ENCODE measurements around the gene SKIC2. TPM values are rescaled to one million over a fixed set of nuclear protein-coding genes. Genes with fewer than 3 reads are reported as not detected.

Gene SKIC2
- total RNA-seq, 1 donor from 2014 or later = 21.0 TPM

DNA sequence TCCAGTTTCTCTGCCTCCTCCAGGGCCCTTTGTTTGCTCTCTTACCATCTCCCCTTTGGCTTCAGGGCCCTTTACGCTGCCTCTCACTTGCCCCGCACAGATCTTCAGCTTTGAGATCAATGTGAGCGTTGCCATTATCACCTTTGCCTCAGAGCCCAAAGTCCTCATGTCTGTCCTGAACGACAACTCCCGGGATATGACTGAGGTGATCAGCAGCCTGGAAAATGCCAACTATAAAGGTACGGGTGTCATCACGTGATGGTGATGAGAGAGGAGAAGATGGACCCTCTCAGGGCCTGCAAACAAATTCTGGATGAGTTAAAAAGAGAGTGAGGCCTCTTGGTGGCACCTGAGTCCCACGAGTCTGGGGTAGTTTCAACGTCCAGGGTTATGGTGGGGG lies 23.2 kb upstream of the SKIC2 start:
- Histone ChIP-seq H3K79me2 (ENCODE audit: low read depth) (no peaks in the 10 kb centered on the region), H2AFZ (replicated peaks) (no peak overlapping the region), H3K27me3 (no peaks in the 10 kb centered on the region), H3K36me3 (no peaks in the 10 kb centered on the region), H3F3A (ENCODE audit: low read depth) (no peaks in the 10 kb centered on the region), H3K4me2 (no peak overlapping the region), H3K4me1 (peaks cover 4% of the 10 kb centered on the region), H3K9me3 (ENCODE audit: low read depth) (no peaks in the 10 kb centered on the region), H3K4me3 (no peak overlapping the region), H4K20me1 (ENCODE audit: low read depth) (no peaks in the 10 kb centered on the region), H3K9ac (no peak overlapping the region), H3K27ac (no peak overlapping the region)
- no peak overlapping the region for H3K27ac Mint-ChIP-seq
- H3K9me3 Mint-ChIP-seq = peaks cover 8% of the 10 kb centered on the region
- TF ChIP-seq CTCF (IDR thresholded peaks at IDR 0.05) = no peak
- TF ChIP-seq EZH2phosphoT487 (IDR thresholded peaks at IDR 0.05) = no peak
- TF ChIP-seq EZH2 (IDR thresholded peaks at IDR 0.05) = no peak
- H3K27me3 Mint-ChIP-seq (ENCODE audit: insufficient read depth, low read depth) = peaks cover 14% of the 10 kb centered on the region
- no peaks in the 10 kb centered on the region for H3K36me3 Mint-ChIP-seq
- no peak overlapping the region for H3K4me3 Mint-ChIP-seq
- peaks cover 8% of the 10 kb centered on the region for H3K4me1 Mint-ChIP-seq
- DNase-seq (ENCODE audit: low spot score) = no peak

- no peaks in the 10 kb centered on the region for H3K79me2 ChIP-seq (ENCODE audit: low read depth)
- no peak for TF ChIP-seq EZH2 (IDR thresholded peaks at IDR 0.05)
- TF ChIP-seq EZH2phosphoT487 (IDR thresholded peaks at IDR 0.05) = no peak
- no peak for TF ChIP-seq CTCF (IDR thresholded peaks at IDR 0.05)
- H3K27me3 Mint-ChIP-seq (ENCODE audit: insufficient read depth, low read depth) = peaks cover 16% of the 10 kb centered on the region
- no peak overlapping the region for H3K4me3 ChIP-seq
- no peaks in the 10 kb centered on the region for H3F3A ChIP-seq (ENCODE audit: low read depth)
- no peaks in the 10 kb centered on the region for H4K20me1 ChIP-seq (ENCODE audit: low read depth)
- H3K27me3 ChIP-seq = peaks cover 6% of the 10 kb centered on the region
- no peaks in the 10 kb centered on the region for H3K9me3 ChIP-seq (ENCODE audit: low read depth)
- H3K36me3 ChIP-seq = no peaks in the 10 kb centered on the region
- H3K27ac ChIP-seq = no peak overlapping the region
- no peak overlapping the region for H3K4me2 ChIP-seq
- peaks cover 4% of the 10 kb centered on the region for H3K4me1 ChIP-seq
- no peak for DNase-seq (ENCODE audit: low spot score)
- H3K36me3 Mint-ChIP-seq = no peaks in the 10 kb centered on the region
- no peak overlapping the region for H3K27ac Mint-ChIP-seq
- H3K9me3 Mint-ChIP-seq = no peaks in the 10 kb centered on the region
- peak overlapping the region; percentile 88 for H2AFZ ChIP-seq (replicated peaks)
- H3K4me1 Mint-ChIP-seq = peaks cover 11% of the 10 kb centered on the region
- H3K9ac ChIP-seq = no peak overlapping the region
- H3K4me3 Mint-ChIP-seq = no peak overlapping the region
Measured at GRCh38 chr6:31940256-31940664, 18.7 kb upstream of the SKIC2 start.

GRCh38 chr6:31943742-31944141 lies 15.2 kb upstream of the SKIC2 start:
- no peaks in the 10 kb centered on the region for H3F3A ChIP-seq (ENCODE audit: low read depth)
- no peak overlapping the region for H3K27ac Mint-ChIP-seq
- peaks cover 21% of the 10 kb centered on the region for H3K27me3 Mint-ChIP-seq (ENCODE audit: insufficient read depth, low read depth)
- H3K9me3 ChIP-seq (ENCODE audit: low read depth) = no peaks in the 10 kb centered on the region
- H3K4me3 Mint-ChIP-seq = no peak overlapping the region
- no peaks in the 10 kb centered on the region for H4K20me1 ChIP-seq (ENCODE audit: low read depth)
- H3K27ac ChIP-seq = no peak overlapping the region
- peaks cover 4% of the 10 kb centered on the region for H3K4me1 ChIP-seq
- no peaks in the 10 kb centered on the region for H3K36me3 ChIP-seq
- H3K4me3 ChIP-seq = no peak overlapping the region
- no peak for TF ChIP-seq CTCF (IDR thresholded peaks at IDR 0.05)
- no peak for TF ChIP-seq EZH2phosphoT487 (IDR thresholded peaks at IDR 0.05)
- no peak for TF ChIP-seq EZH2 (IDR thresholded peaks at IDR 0.05)
- H3K4me1 Mint-ChIP-seq = peaks cover 17% of the 10 kb centered on the region
- no peaks in the 10 kb centered on the region for H3K9me3 Mint-ChIP-seq
- no peak overlapping the region for H3K9ac ChIP-seq
- H3K27me3 ChIP-seq = peaks cover 17% of the 10 kb centered on the region
- H3K4me2 ChIP-seq = no peak overlapping the region
- no peak overlapping the region for H2AFZ ChIP-seq (replicated peaks)
- no peaks in the 10 kb centered on the region for H3K79me2 ChIP-seq (ENCODE audit: low read depth)
- no peaks in the 10 kb centered on the region for H3K36me3 Mint-ChIP-seq
- no peak for DNase-seq (ENCODE audit: low spot score)
